ENCODE data around the gene SURF1. TPM values are rescaled to one million over a fixed set of nuclear protein-coding genes. Genes with fewer than 3 reads are reported as not detected.

SURF1 gene
- total and polyA plus RNA-seq, 4 donors, result 14.2 to 75.3 (median 57.8) TPM

- 93 to 97% methylated on average over 10 of the region's 10 CpGs for WGBS, 2 donors
- Histone ChIP-seq H3K4me1 (ENCODE audit: control insufficient read depth in 5 of 5, insufficient read depth in 5 of 5, low read length in 5 of 5) (peaks cover 0 to 14% (median 3%) of the 10 kb centered on the region in 5 donors), H3K9me3 (ENCODE audit: control insufficient read depth in 4 of 4, insufficient read depth in 3 of 4, low read length in 3 of 4) (no peaks in the 10 kb centered on the region), H3K9ac (ENCODE audit: insufficient read depth in 1 of 2, low read length in 2 of 2) (no peak overlapping the region), H3K27me3 (ENCODE audit: control insufficient read depth in 3 of 3, insufficient read depth in 3 of 3, low read length in 2 of 3) (no peaks in the 10 kb centered on the region), H3K36me3 (ENCODE audit: control insufficient read depth in 4 of 4, insufficient read depth in 4 of 4, low read length in 4 of 4) (peaks cover 14 to 38% (median 24%) of the 10 kb centered on the region in 4 donors), H3K4me3 (no peak overlapping the region), H3K27ac (ENCODE audit: low read depth in 1 of 2, low read length in 1 of 2) (no peak overlapping the region)
- ATAC-seq (ENCODE audit: insufficient read depth, low FRiP score) (no peak), DNase-seq (no peak)
- TF ChIP-seq CTCF (IDR thresholded peaks at IDR 0.05; ENCODE audit: control extremely low read depth, extremely low read depth), result no peak
Measured at GRCh38 chr9:133333566-133333965, 22.7 kb downstream of the SURF1 start.

GRCh38 chr9:133333011-133333410, 23.3 kb downstream of the SURF1 start:
- Histone ChIP-seq H3K36me3 (ENCODE audit: control insufficient read depth in 4 of 4, insufficient read depth in 4 of 4, low read length in 4 of 4) (peaks cover 14 to 38% (median 24%) of the 10 kb centered on the region in 4 donors), H3K4me1 (ENCODE audit: control insufficient read depth in 5 of 5, insufficient read depth in 5 of 5, low read length in 5 of 5) (peaks cover 0 to 14% (median 3%) of the 10 kb centered on the region in 5 donors), H3K4me3 (no peak overlapping the region), H3K27me3 (ENCODE audit: control insufficient read depth in 3 of 3, insufficient read depth in 3 of 3, low read length in 2 of 3) (no peaks in the 10 kb centered on the region), H3K27ac (ENCODE audit: low read depth in 1 of 2, low read length in 1 of 2) (no peak overlapping the region), H3K9me3 (ENCODE audit: control insufficient read depth in 4 of 4, insufficient read depth in 3 of 4, low read length in 3 of 4) (no peaks in the 10 kb centered on the region), H3K9ac (ENCODE audit: insufficient read depth in 1 of 2, low read length in 2 of 2) (no peak overlapping the region)
- no peak for TF ChIP-seq CTCF (IDR thresholded peaks at IDR 0.05; ENCODE audit: control extremely low read depth, extremely low read depth)
- 92 to 95% methylated on average over 11 of the region's 11 CpGs for WGBS, 2 donors
- DNase-seq (no peak), ATAC-seq (ENCODE audit: insufficient read depth, low FRiP score) (no peak)

- TF ChIP-seq CTCF (IDR thresholded peaks at IDR 0.05; ENCODE audit: control extremely low read depth, extremely low read depth), result no peak
- no peaks in the 10 kb centered on the region for H3K27me3 ChIP-seq (ENCODE audit: control insufficient read depth in 3 of 3, insufficient read depth in 3 of 3, low read length in 2 of 3)
- 91 to 95% methylated on average over 20 of the region's 20 CpGs for WGBS, 2 donors
- no peak overlapping the region for H3K9ac ChIP-seq (ENCODE audit: insufficient read depth in 1 of 2, low read length in 2 of 2)
- H3K9me3 ChIP-seq (ENCODE audit: control insufficient read depth in 4 of 4, insufficient read depth in 3 of 4, low read length in 3 of 4), result no peaks in the 10 kb centered on the region
- DNase-seq (no peak), ATAC-seq (ENCODE audit: insufficient read depth, low FRiP score) (no peak)
- H3K4me1 ChIP-seq (ENCODE audit: control insufficient read depth in 5 of 5, insufficient read depth in 5 of 5, low read length in 5 of 5), result peaks cover 0 to 14% (median 3%) of the 10 kb centered on the region in 5 donors
- H3K27ac ChIP-seq (ENCODE audit: low read depth in 1 of 2, low read length in 1 of 2), result no peak overlapping the region
- H3K36me3 ChIP-seq (ENCODE audit: control insufficient read depth in 4 of 4, insufficient read depth in 4 of 4, low read length in 4 of 4), result peaks cover 14 to 38% (median 24%) of the 10 kb centered on the region in 4 donors
- H3K4me3 ChIP-seq, result no peak overlapping the region
Measured at GRCh38 chr9:133332381-133332730, 23.9 kb downstream of the SURF1 start.
